ENCODE measurements around the gene NKAPL. TPM values are rescaled to one million over a fixed set of nuclear protein-coding genes. Genes with fewer than 3 reads are reported as not detected.

NKAPL gene
- total RNA-seq, 4 donors from 2014 or later = not detected

GRCh38 chr6:28215425-28215824 lies 43.7 kb upstream of the NKAPL start:
- H3K9me3 ChIP-seq = no peaks in the 10 kb centered on the region
- H3K27ac ChIP-seq = no peak overlapping the region
- no peak for DNase-seq
- TF ChIP-seq, protein P1, sequence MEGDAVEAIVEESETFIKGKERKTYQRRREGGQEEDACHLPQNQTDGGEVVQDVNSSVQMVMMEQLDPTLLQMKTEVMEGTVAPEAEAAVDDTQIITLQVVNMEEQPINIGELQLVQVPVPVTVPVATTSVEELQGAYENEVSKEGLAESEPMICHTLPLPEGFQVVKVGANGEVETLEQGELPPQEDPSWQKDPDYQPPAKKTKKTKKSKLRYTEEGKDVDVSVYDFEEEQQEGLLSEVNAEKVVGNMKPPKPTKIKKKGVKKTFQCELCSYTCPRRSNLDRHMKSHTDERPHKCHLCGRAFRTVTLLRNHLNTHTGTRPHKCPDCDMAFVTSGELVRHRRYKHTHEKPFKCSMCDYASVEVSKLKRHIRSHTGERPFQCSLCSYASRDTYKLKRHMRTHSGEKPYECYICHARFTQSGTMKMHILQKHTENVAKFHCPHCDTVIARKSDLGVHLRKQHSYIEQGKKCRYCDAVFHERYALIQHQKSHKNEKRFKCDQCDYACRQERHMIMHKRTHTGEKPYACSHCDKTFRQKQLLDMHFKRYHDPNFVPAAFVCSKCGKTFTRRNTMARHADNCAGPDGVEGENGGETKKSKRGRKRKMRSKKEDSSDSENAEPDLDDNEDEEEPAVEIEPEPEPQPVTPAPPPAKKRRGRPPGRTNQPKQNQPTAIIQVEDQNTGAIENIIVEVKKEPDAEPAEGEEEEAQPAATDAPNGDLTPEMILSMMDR (IDR thresholded peaks at IDR 0.05) = no peak
- no peak for TF ChIP-seq POLR2A (IDR thresholded peaks at IDR 0.05)
- H3K4me1 ChIP-seq = peaks cover 0 to 15% (median 0%) of the 10 kb centered on the region in 4 donors
- H3K36me3 ChIP-seq = no peaks in the 10 kb centered on the region
- H3K4me3 ChIP-seq = peak overlapping the region in 1 of 4 donors; percentile 14
- H3K27me3 ChIP-seq = peaks cover 0 to 12% of the 10 kb centered on the region in 2 donors

GRCh38 chr6:28217890-28218289 lies 41.2 kb upstream of the NKAPL start:
- Histone ChIP-seq H3K27me3 (no peaks in the 10 kb centered on the region), H3K9me3 (no peaks in the 10 kb centered on the region), H3K4me1 (peaks cover 0 to 6% (median 0%) of the 10 kb centered on the region in 4 donors), H3K36me3 (no peaks in the 10 kb centered on the region), H3K4me3 (peak overlapping the region in 1 of 4 donors; percentile 70), H3K27ac (no peak overlapping the region)
- TF ChIP-seq, protein P1 (IDR thresholded peaks at IDR 0.05) = no peak
- no peak for TF ChIP-seq POLR2A (IDR thresholded peaks at IDR 0.05)
- no peak for DNase-seq

GRCh38 chr6:28218312-28219248 lies 40.5 kb upstream of the NKAPL start:
- Histone ChIP-seq H3K9me3 (no peaks in the 10 kb centered on the region), H3K4me3 (peak overlapping the region; percentile 56 to 72 (median 66)), H3K27ac (peak overlapping the region; percentile 54 to 79 (median 68)), H3K36me3 (no peaks in the 10 kb centered on the region), H3K27me3 (no peaks in the 10 kb centered on the region), H3K4me1 (peaks cover 0 to 6% (median 0%) of the 10 kb centered on the region in 4 donors)
- TF ChIP-seq POLR2A (IDR thresholded peaks at IDR 0.05) = peak in 1 of 2 donors; percentile 20
- TF ChIP-seq, protein P1 (IDR thresholded peaks at IDR 0.05) = no peak
- peak; percentile 54 to 89 (median 83) for DNase-seq

GRCh38 chr6:28220257-28221133 lies 38.6 kb upstream of the NKAPL start:
- Histone ChIP-seq H3K27me3 (no peaks in the 10 kb centered on the region), H3K27ac (no peak overlapping the region), H3K36me3 (no peaks in the 10 kb centered on the region), H3K4me3 (no peak overlapping the region), H3K9me3 (no peaks in the 10 kb centered on the region), H3K4me1 (peaks cover 0 to 6% (median 0%) of the 10 kb centered on the region in 4 donors)
- no peak for TF ChIP-seq POLR2A (IDR thresholded peaks at IDR 0.05)
- no peak for DNase-seq

- H3K27ac ChIP-seq = peak overlapping the region in 2 of 4 donors; percentile 64 to 76
- TF ChIP-seq, protein P1 (IDR thresholded peaks at IDR 0.05) = no peak
- no peak for TF ChIP-seq POLR2A (IDR thresholded peaks at IDR 0.05)
- no peaks in the 10 kb centered on the region for H3K27me3 ChIP-seq
- H3K4me1 ChIP-seq = peaks cover 0 to 9% (median 3%) of the 10 kb centered on the region in 4 donors
- no peaks in the 10 kb centered on the region for H3K9me3 ChIP-seq
- DNase-seq = no peak
- H3K36me3 ChIP-seq = peaks cover 0 to 21% (median 0%) of the 10 kb centered on the region in 3 donors
- peak overlapping the region; percentile 58 to 82 (median 70) for H3K4me3 ChIP-seq
Observed at GRCh38 chr6:28224131-28225055, 34.7 kb upstream of the NKAPL start.
